CD4-positive, alpha-beta T cell treated with Interleukin-4 for 1 hour (primary cell): ENCODE measurements around the gene USE1.

Experiments
- DNase-seq, 2 donors: peaks; one replicate each; pipeline ENCODE4 v3.0.0-alpha.2; 2020 to 2022

USE1 gene

GRCh38 chr19:17235971-17236777 is 21.0 kb downstream of the USE1 start:
- DNase-seq, result no peak

GRCh38 chr19:17236811-17237543 is 21.8 kb downstream of the USE1 start:
- DNase-seq, result no peak

GRCh38 chr19:17237747-17238706 is 22.9 kb downstream of the USE1 start:
- no peak for DNase-seq

GRCh38 chr19:17240062-17240752 is 25.1 kb downstream of the USE1 start:
- no peak for DNase-seq

GRCh38 chr19:17240826-17241399 is 25.8 kb downstream of the USE1 start:
- DNase-seq, result no peak

GRCh38 chr19:17242431-17243208 is 27.5 kb downstream of the USE1 start:
- DNase-seq, result no peak

GRCh38 chr19:17243211-17243829 is 28.2 kb downstream of the USE1 start:
- DNase-seq, result no peak

- no peak for DNase-seq
These were observed 28.9 kb downstream of the USE1 start for GRCh38 chr19:17243830-17244617.

GRCh38 chr19:17244618-17245534 is 29.7 kb downstream of the USE1 start:
- DNase-seq, result no peak

GRCh38 chr19:17245535-17245984 is 30.4 kb downstream of the USE1 start, which contains the start of gene NR2F6:
TSS of gene NR2F6 (minus strand) at chr19:17245919. CDS start at chr19:17245220, 699 bp downstream.
- DNase-seq, result no peak

GRCh38 chr19:17246681-17247425 is 31.7 kb downstream of the USE1 start:
- no peak for DNase-seq

GRCh38 chr19:17248011-17248776 is 33.0 kb downstream of the USE1 start:
- DNase-seq, result no peak

- DNase-seq, result no peak
These were observed 34.9 kb downstream of the USE1 start for GRCh38 chr19:17249887-17250548.

- DNase-seq, result no peak
These were observed 39.5 kb downstream of the USE1 start for GRCh38 chr19:17254636-17255035.

GRCh38 chr19:17255150-17255621 is 40.0 kb downstream of the USE1 start:
- DNase-seq, result no peak

- DNase-seq, result no peak
These were observed 41.0 kb downstream of the USE1 start for GRCh38 chr19:17256130-17256529.
